HepG2 (cell line): Measurements from ENCODE around the gene CARD9. TPM values are rescaled to one million over a fixed set of nuclear protein-coding genes. Genes with fewer than 3 reads are reported as not detected.

Experiments
- ATAC-seq: fragments of 200-7000 bp; cut with Tn5 transposase; 3 replicates; pipeline ENCODE4 v1.9.1; 2020; ENCODE audit warnings: mild to moderate bottlenecking, moderate library complexity
- BruUV-seq: library from RNA; stranded (reverse); fragments of 400-500 nt; replicated peaks from 2 replicates; lab custom pipeline; 2021; lab: Mats Ljungman, UMichigan
- CTCF ChIA-PET: fragments of 300-600 bp; formaldehyde crosslinking; extraction: SDS; loops from one replicate; lab custom pipeline; 2021; ENCODE audit warnings: low total read pairs, inconsistent platforms, low intra/inter-chr PET ratio; lab: Yijun Ruan, JAX
- POLR2A ChIA-PET: fragments of 350-600 bp; sonication (Branson Sonifier 250); formaldehyde crosslinking; loops from one replicate; lab custom pipeline; 2020; ENCODE audit warnings: antibody characterized with exemption, inconsistent platforms; lab: Yijun Ruan, JAX
- DNase-seq: peaks from one replicate; pipeline ENCODE4 v3.0.0-alpha.2; 2015; ENCODE audit warnings: low spot score
- FAIRE-seq: peaks from 3 replicates; lab custom pipeline; 2011; peaks lifted over from hg19 to GRCh38; lab: Jason Lieb, UNC
- H2AFZ ChIP-seq: one replicate; pipeline ENCODE4 v1.6.1; 2011; ENCODE audit warnings: low read length, inconsistent platforms
- H3K27ac ChIP-seq: fragments of 300-600 bp; 3 replicates; pipeline ENCODE4 v1.8.0; 2011; ENCODE audit warnings: mixed run types, mild to moderate bottlenecking, mixed read lengths, low read length, inconsistent platforms; ENCODE audit not compliant: insufficient read depth; ENCODE audit errors: extremely low read length
- H3K27me3 ChIP-seq, 2 experiments: fragments of 200-600 bp in 1 of 2; 2 replicates in 1 of 2; 3 replicates in 1 of 2; pipeline versions ENCODE4 v1.6.0 to v1.8.0; 2011; ENCODE audit warnings: low read length in 2 of 2, mild to moderate bottlenecking in 2 of 2, moderate library complexity in 2 of 2, inconsistent platforms in 1 of 2; ENCODE audit not compliant: insufficient read depth in 2 of 2, control insufficient read depth in 1 of 2
- H3K36me3 ChIP-seq, 2 experiments: fragments of 200-600 bp in 1 of 2; replicated peaks in 1 of 2; 2 replicates in 1 of 2; 3 replicates in 1 of 2; pipeline versions ENCODE4 v1.5.1 to v1.8.0; 2011; ENCODE audit warnings: low read length in 2 of 2, inconsistent platforms in 1 of 2; ENCODE audit not compliant: insufficient read depth in 2 of 2, control insufficient read depth in 1 of 2
- H3K4me1 ChIP-seq: 2 replicates; pipeline ENCODE4 v1.5.1; 2012; ENCODE audit warnings: low read length, inconsistent platforms; ENCODE audit not compliant: insufficient read depth
- H3K4me2 ChIP-seq: 2 replicates; pipeline ENCODE4 v1.6.0; 2011; ENCODE audit warnings: low read depth, low read length, inconsistent platforms
- H3K4me3 ChIP-seq, 3 experiments: fragments of 200-600 bp in 1 of 3; sonication (generic), shearing (Covaris generic) in 1 of 3; replicated peaks in 1 of 3; 2 replicates each; pipeline ENCODE4 v1.5.1; 2011 to 2016; ENCODE audit warnings: low read length in 3 of 3, inconsistent platforms in 2 of 3, low read depth in 2 of 3, mild to moderate bottlenecking in 2 of 3, control low read depth in 1 of 3, mixed read lengths in 1 of 3; ENCODE audit not compliant: insufficient read depth in 1 of 3
- H3K79me2 ChIP-seq: one replicate; pipeline ENCODE4 v1.6.1; 2011; ENCODE audit warnings: low read length, inconsistent platforms; ENCODE audit not compliant: insufficient read depth
- H3K9ac ChIP-seq: 2 replicates; pipeline ENCODE4 v1.6.0; 2011; ENCODE audit warnings: mild to moderate bottlenecking, low read depth, low read length, inconsistent platforms; ENCODE audit not compliant: insufficient read depth
- H3K9me3 ChIP-seq: 2 replicates; pipeline ENCODE4 v1.5.1; 2012; ENCODE audit warnings: mild to moderate bottlenecking, low read length
- H4K20me1 ChIP-seq: 2 replicates; pipeline ENCODE4 v1.6.0; 2011; ENCODE audit warnings: inconsistent platforms, mild to moderate bottlenecking, low read length, moderate library complexity; ENCODE audit not compliant: insufficient read depth
- ARNT2 ChIP-seq: sonication (generic); formaldehyde crosslinking; IDR thresholded peaks from 2 replicates; pipeline ENCODE4 v1.8.0; 2022; ENCODE audit warnings: mild to moderate bottlenecking, low read depth, missing genetic modification reagents, moderate library complexity
- HDAC2 ChIP-seq: sonication (generic); formaldehyde crosslinking; IDR thresholded peaks from 2 replicates; pipeline ENCODE4 v1.4.0; 2020; ENCODE audit warnings: missing genetic modification reagents
- HMGXB4 ChIP-seq, 2 experiments: sonication (generic) in 1 of 2; formaldehyde crosslinking in 1 of 2; IDR thresholded peaks; 2 replicates each; pipeline versions ENCODE4 v1.4.0 to v1.6.1; 2018 to 2020; ENCODE audit warnings: missing genetic modification reagents in 2 of 2, borderline replicate concordance in 1 of 2, low read depth in 1 of 2, mild to moderate bottlenecking in 1 of 2, missing biosample characterization in 1 of 2
- HNF1B ChIP-seq: sonication (generic); formaldehyde crosslinking; IDR thresholded peaks from 2 replicates; pipeline ENCODE4 v1.5.1; 2020; ENCODE audit warnings: mild to moderate bottlenecking, moderate library complexity, missing genetic modification reagents
- NR2C2 ChIP-seq: sonication (generic); formaldehyde crosslinking; IDR thresholded peaks from 2 replicates; pipeline ENCODE4 v1.4.0; 2020; ENCODE audit warnings: missing genetic modification reagents, mild to moderate bottlenecking, moderate library complexity, borderline replicate concordance
- ZBTB21 ChIP-seq: sonication (generic); formaldehyde crosslinking; IDR thresholded peaks from 2 replicates; pipeline ENCODE4 v1.4.0; 2020; ENCODE audit warnings: missing genetic modification reagents
- ZBTB34 ChIP-seq: sonication (generic); formaldehyde crosslinking; IDR thresholded peaks from 2 replicates; pipeline ENCODE4 v1.8.0; 2022; ENCODE audit warnings: mild to moderate bottlenecking, missing genetic modification reagents
- ZNF17 ChIP-seq: sonication (generic); formaldehyde crosslinking; IDR thresholded peaks from 2 replicates; pipeline ENCODE4 v1.5.0; 2020; ENCODE audit warnings: mild to moderate bottlenecking, missing genetic modification reagents
- ZNF18 ChIP-seq: sonication (generic); formaldehyde crosslinking; IDR thresholded peaks from 2 replicates; pipeline ENCODE4 v1.8.0; 2022; ENCODE audit warnings: mild to moderate bottlenecking, missing genetic modification reagents; ENCODE audit not compliant: insufficient replicate concordance
- ZNF180 ChIP-seq: sonication (generic); formaldehyde crosslinking; IDR thresholded peaks from 2 replicates; pipeline ENCODE4 v1.4.0; 2020; ENCODE audit warnings: low read depth, missing genetic modification reagents, borderline replicate concordance
- ZNF343 ChIP-seq: sonication (generic); formaldehyde crosslinking; IDR thresholded peaks from 2 replicates; pipeline ENCODE4 v1.4.0; 2020; ENCODE audit warnings: mild to moderate bottlenecking, missing genetic modification reagents
- ZNF83 ChIP-seq: sonication (generic); formaldehyde crosslinking; IDR thresholded peaks from 2 replicates; pipeline ENCODE4 v1.4.0; 2020; ENCODE audit warnings: missing genetic modification reagents, mild to moderate bottlenecking, borderline replicate concordance
- WGBS: methylation state at CpG from one replicate; pipeline ENCODE4 v1.1.6; 2017; ENCODE audit warnings: low lambda C conversion rate; 5-methylcytosine and 5-hydroxymethylcytosine counted together
- in situ Hi-C: cut with HindIII; loops from 2 replicates; pipeline ENCODE4 v1.10.0; 2017; ENCODE audit warnings: low pct_unique_long_range_greater_than_20kb; ENCODE audit not compliant: extremely low pct_ligation_motif_present
- intact Hi-C: fragments of 100-400 bp; cut with micrococcal nuclease; formaldehyde crosslinking; loops from one replicate; pipeline ENCODE4 v1.10.0; 2022; ENCODE audit not compliant: unreplicated experiment
- polyA plus RNA-seq, 8 experiments: library from polyadenylated mRNA; depleted of rRNA in 3 of 8; stranded (reverse) in 7 of 8; unstranded in 1 of 8; fragments of >200 nt; fragmentation: Illumina TruSeq in 4 of 8; extraction: Trizol in 4 of 8; gene quantifications; 2 replicates each; pipeline versions ENCODE4 v1.2.1 to v1.2.3, GENCODE V29; 2011 to 2016; ENCODE audit warnings: low read depth in 4 of 8, missing spikeins in 1 of 8, mixed read lengths in 1 of 8; ENCODE audit not compliant: insufficient read depth in 1 of 8
- total RNA-seq, 5 experiments: library from RNA; depleted of rRNA; stranded (reverse); fragments of >200 nt; fragmentation: Illumina TruSeq; extraction: Trizol; gene quantifications; 2 replicates each; pipeline ENCODE4 v1.2.3, GENCODE V29; 2016; ENCODE audit warnings: low read depth in 1 of 5

CARD9 gene
- total and polyA plus RNA-seq, 2 of the 13 experiments (the other 11 are each of a cell fraction or from before 2014, with no cell fraction given): 3.3 to 7.4 TPM

GRCh38 chr9:136409557-136410455 is 36.3 kb upstream of the CARD9 start:
- BruUV-seq: TSS peak; percentile 65
- ChIA-PET CTCF (no interaction called here), POLR2A (interaction anchor here (0.7 to 2.4 kb wide), 7 partner anchors 9 to 74 kb away, joined by 3 to 16 read pairs (median 3); partner anchors contain the start of genes CARD9 and DNLZ)
- DNase-seq: peak; percentile 30
- 58% methylated on average over 10 of the region's 71 CpGs for WGBS
- in situ Hi-C loops (no loop called here), intact Hi-C loops (no loop called here)
- peak; percentile 55 for ATAC-seq
- peaks cover 8% of the 10 kb centered on the region for H4K20me1 ChIP-seq
- peaks cover 21 to 48% of the 10 kb centered on the region in 2 experiments for H3K36me3 ChIP-seq
- H3K9me3 ChIP-seq: no peaks in the 10 kb centered on the region
- peak overlapping the region; percentile 95 for H3K4me2 ChIP-seq
- peaks cover 36% of the 10 kb centered on the region for H3K4me1 ChIP-seq
- no peak for FAIRE-seq
- H3K27me3 ChIP-seq: no peaks in the 10 kb centered on the region; a peak in 1 of 5 replicates
- H2AFZ ChIP-seq: no peak overlapping the region
- peak overlapping the region; percentile 70 to 99 (median 89) for H3K4me3 ChIP-seq
- H3K27ac ChIP-seq: peak overlapping the region; percentile 75
- H3K79me2 ChIP-seq: peaks cover 49% of the 10 kb centered on the region
- peak overlapping the region; percentile 90 for H3K9ac ChIP-seq
- TF ChIP-seq ZNF343 (CRISPR knock-in tag) (no peak), HMGXB4 (CRISPR knock-in tag; IDR thresholded peaks at IDR 0.05; ENCODE audit: borderline replicate concordance in 1 of 2, low read depth in 1 of 2) (peak in 1 of 2 experiments; percentile 5; a peak in 1 of 4 replicates), ZNF83 (CRISPR knock-in tag) (no peak), ZNF18 (CRISPR knock-in tag) (no peak), ZNF17 (no peak), HNF1B (peak; percentile 28; the same call in 1 of the 2 replicates), ZBTB21 (no peak), NR2C2 (CRISPR knock-in tag) (no peak), ZBTB34 (CRISPR knock-in tag) (no peak), ARNT2 (CRISPR knock-in tag) (no peak), ZNF180 (CRISPR knock-in tag) (no peak), HDAC2 (CRISPR knock-in tag) (0 out of 2 replicates have a peak, but pooled peaks have one; percentile 28)
